Nephron (organoid): Measurements from ENCODE around the gene SCN2B.
"Not testable (repeated sequence)": the region's sequence is repeated elsewhere in the genome, so short reads cannot be mapped to it uniquely, and the experiment has no call there.

Experiments
- H3K27ac Mint-ChIP-seq, 3 experiments: 2 replicates each; pipeline ENCODE4 v1.8.0; 2020; ENCODE audit warnings: mixed read lengths in 3 of 3, mild to moderate bottlenecking in 2 of 3, moderate library complexity in 1 of 3
- H3K27me3 Mint-ChIP-seq: 2 replicates; pipeline ENCODE4 v1.8.0; 2021; ENCODE audit warnings: low read depth, mild to moderate bottlenecking, moderate library complexity, mixed read lengths
- H3K36me3 Mint-ChIP-seq: 2 replicates; pipeline ENCODE4 v1.8.0; 2020; ENCODE audit warnings: low read depth, mixed read lengths
- H3K4me1 Mint-ChIP-seq: 2 replicates; pipeline ENCODE4 v1.8.0; 2020; ENCODE audit warnings: mixed read lengths
- H3K4me3 Mint-ChIP-seq, 3 experiments: 2 replicates each; pipeline ENCODE4 v1.8.0; 2020; ENCODE audit warnings: mild to moderate bottlenecking in 3 of 3, mixed read lengths in 3 of 3, moderate library complexity in 2 of 3
- H3K9me3 Mint-ChIP-seq: 2 replicates; pipeline ENCODE4 v1.8.0; 2020; ENCODE audit warnings: mixed read lengths
- CTCF ChIP-seq, 3 experiments: fragments of 200-600 bp; sonication (generic); IDR thresholded peaks; one replicate each; pipeline ENCODE4 v1.5.0; 2021; ENCODE audit warnings: antibody characterized with exemption in 3 of 3; ENCODE audit not compliant: unreplicated experiment in 3 of 3

The SCN2B gene

DNA sequence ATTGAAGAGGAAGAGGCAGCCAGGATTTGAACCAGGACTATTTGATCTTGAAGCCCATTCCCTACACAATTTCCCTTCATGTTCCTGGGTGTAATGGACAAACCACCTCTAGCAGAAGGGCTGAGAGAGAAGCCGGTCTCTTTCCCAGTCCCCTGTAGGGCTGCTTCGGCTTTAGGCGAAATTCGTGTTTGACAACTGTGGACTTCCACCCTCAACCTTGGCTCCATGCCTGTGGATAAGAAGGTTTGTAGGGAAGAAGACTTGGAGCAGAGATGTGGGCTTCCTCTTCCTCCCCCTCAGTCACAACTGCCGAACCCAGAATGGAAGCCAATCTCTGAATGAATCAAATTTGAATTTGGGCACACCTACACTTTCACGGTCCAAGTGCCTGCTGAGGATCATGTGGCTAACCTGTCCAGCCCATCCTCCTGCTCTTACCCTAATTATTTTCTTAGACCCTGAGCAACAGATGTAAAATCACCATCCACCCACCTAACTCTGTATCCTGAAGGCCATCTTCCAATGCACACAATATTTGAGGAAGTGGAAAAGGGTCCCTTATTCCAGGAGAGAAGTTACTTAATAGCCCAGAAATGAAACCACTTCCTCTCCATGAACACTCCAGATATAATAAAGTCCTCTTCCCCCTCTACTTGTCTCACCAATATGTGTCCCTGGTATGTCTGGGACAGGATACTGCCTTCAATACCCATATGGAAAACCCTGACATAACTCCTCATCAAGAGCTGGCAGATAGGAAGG is 10.1 kb upstream of the SCN2B start:
- Mint-ChIP-seq H3K27me3 (peaks cover 38% of the 10 kb centered on the region), H3K9me3 (peaks cover 8% of the 10 kb centered on the region), H3K4me1 (no peaks in the 10 kb centered on the region), H3K4me3 (no peak overlapping the region), H3K27ac (no peak overlapping the region), H3K36me3 (no peaks in the 10 kb centered on the region)
- TF ChIP-seq CTCF (IDR thresholded peaks at IDR 0.05; ENCODE audit: unreplicated experiment in 3 of 3) = no peak

DNA sequence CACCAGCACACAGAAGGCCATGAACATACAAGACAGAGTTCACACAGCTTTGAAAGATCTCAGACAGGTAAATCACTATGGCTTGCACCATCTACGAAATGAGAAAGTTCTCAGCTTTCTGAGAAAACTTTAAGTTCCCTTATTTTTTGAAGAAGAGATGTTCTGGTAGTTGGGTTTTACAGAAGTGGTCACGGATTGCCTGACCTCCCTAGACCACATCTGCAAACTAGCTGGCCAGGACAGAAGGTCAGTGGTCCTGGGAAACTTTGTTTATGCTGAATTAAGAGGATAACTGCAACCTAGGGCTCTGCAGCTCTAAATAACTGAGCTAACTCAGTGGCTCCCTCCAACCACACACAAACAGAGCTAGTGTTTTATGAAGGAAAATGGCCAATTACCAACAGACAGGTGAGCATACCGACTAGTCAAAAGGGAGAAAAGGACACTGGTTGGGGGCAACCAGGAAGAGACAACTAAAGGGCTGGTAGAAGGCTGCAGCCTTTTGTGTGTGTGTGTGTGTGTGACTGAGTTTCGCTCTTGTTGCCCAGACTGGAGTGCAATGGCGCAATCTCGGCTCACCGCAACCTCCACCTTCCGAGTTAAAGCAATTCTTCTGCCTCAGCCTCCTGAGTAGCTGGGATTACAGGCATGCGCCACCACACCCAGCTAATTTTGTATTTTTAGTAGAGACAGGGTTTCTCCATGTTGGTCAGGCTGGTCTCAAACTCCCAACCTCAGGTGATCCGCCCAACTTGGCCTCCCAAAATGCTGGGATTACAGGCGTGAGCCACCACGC is 8.5 kb upstream of the SCN2B start:
- Mint-ChIP-seq H3K27ac (no peak overlapping the region), H3K27me3 (peaks cover 32% of the 10 kb centered on the region), H3K36me3 (no peaks in the 10 kb centered on the region), H3K4me1 (peaks cover 6% of the 10 kb centered on the region), H3K9me3 (peaks cover 2% of the 10 kb centered on the region), H3K4me3 (no peak overlapping the region)
- TF ChIP-seq CTCF (IDR thresholded peaks at IDR 0.05; ENCODE audit: unreplicated experiment in 3 of 3) = no peak

DNA sequence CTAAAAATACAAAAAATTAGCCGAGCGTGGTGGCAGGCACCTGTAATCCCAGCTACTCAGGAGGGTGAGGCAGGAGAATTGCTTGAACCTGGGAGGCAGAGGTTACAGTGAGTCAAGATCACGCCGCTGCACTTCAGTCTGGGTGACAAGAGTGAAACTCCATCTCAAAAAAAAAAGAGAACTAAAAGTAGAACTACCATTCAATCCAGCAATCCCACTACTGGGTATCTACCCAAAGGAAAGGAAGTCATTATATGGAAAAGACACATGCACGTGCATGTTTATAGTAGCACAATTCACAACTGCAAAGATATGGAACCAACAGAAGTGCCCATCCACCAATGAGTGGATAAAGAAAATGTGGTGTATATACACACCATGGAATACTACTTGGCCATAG is 7.3 kb upstream of the SCN2B start:
- H3K9me3 Mint-ChIP-seq, H3K36me3 Mint-ChIP-seq, H3K27ac Mint-ChIP-seq, H3K4me3 Mint-ChIP-seq: not testable (repeated sequence)
- peaks cover 23% of the 10 kb centered on the region for H3K27me3 Mint-ChIP-seq
- H3K4me1 Mint-ChIP-seq = peaks cover 10% of the 10 kb centered on the region

DNA sequence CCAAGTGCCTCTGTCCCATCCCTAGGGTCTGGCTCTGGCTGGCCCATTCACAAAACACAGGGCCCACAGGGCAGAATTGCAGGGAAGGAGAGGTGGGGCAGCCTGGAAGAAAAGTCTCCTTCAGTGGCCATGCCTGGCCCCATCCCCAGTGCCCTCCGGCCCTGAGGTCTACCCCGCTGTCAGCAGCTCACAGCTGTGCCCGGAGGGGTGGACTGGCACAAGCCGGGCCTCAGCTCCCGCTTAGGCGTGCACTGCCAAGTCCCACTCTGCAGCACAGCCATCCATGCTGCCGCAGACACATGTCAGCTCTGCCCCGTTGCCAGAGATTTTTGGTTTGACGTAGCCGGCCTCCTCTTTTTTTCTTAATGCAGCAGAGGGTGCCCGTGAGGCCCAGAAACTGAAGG is 3.9 kb upstream of the SCN2B start:
- Mint-ChIP-seq H3K4me1 (peaks cover 24% of the 10 kb centered on the region), H3K4me3 (peak overlapping the region; percentile 25 to 49 (median 44))

DNA sequence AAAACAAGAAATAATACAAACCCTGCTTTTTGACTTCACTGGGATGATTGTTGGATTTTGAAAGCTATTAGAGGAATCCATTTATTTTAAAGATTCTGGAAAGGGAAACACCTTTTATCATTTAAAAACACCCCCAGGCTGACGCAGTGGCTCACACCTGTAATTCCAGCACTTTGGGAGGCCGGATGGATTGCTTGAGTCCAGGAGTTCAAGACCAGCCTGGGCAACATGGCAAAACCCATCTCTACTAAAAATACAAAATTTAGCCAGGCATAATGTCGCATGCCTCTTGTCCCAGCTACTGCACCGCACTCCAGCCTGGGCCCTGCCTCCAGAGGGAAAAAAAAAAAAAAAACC is 317 bp upstream of the SCN2B start:
- H3K36me3 Mint-ChIP-seq = no peaks in the 10 kb centered on the region
- H3K4me3 Mint-ChIP-seq = peak overlapping the region; percentile 88 to 95 (median 91)
- H3K27ac Mint-ChIP-seq = peak overlapping the region; percentile 94 to 98 (median 97)
- no peak for TF ChIP-seq CTCF (IDR thresholded peaks at IDR 0.05; ENCODE audit: unreplicated experiment in 3 of 3)
- no peaks in the 10 kb centered on the region for H3K9me3 Mint-ChIP-seq
- H3K4me1 Mint-ChIP-seq = peaks cover 40% of the 10 kb centered on the region
- H3K27me3 Mint-ChIP-seq = peaks cover 26% of the 10 kb centered on the region

More for the DNA sequence above, 3.9 kb upstream of the SCN2B start:
- Mint-ChIP-seq H3K27ac (peak overlapping the region in 2 of 3 experiments; percentile 17 to 41), H3K36me3 (no peaks in the 10 kb centered on the region), H3K9me3 (no peaks in the 10 kb centered on the region), H3K27me3 (peaks cover 12% of the 10 kb centered on the region)
- TF ChIP-seq CTCF (IDR thresholded peaks at IDR 0.05; ENCODE audit: unreplicated experiment in 3 of 3) = no peak

DNA sequence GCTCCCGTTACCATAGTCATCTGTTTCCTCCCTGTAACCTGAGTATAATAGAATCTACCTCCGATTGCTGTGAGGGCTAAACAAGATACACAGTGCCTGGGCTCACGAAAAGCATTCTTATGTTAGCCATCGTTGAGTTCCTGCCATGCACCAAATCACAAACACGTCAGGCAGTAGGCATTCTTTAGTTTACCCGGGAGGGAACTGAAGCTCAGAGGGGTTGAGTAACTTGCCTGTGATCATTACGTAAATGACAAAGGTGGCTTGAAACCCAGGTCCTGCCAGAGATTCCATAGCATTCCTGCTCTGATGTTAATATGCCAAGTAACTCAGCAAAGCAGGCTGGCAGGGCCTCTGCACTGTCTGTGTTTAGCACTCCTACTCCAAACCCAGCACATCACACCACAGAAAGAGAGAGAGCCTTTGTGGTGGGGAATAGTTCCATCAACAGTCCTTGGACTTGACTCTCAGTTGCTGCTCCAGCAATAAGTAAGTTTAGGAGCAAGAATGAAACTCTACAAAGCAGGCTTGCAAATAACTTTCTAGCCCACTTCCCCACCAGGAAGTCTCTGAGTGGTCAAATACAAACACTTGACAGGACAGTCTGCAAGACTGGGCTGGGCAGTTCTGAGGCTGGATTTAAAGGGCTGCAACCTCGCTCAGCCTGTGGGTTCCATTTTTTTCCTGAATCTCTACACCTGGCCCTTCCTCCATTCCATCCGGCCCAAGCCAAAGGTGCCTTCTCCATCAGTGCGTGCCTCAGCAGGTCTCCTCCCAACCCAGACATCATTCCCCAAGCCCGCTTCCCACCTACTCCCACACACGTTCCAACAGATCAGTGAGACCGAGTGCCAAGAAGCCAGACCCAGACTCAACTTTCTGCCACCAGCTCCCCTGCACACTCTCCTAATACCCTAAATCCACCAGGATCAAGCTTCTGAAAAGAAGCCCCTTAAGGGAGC is 1.1 kb downstream of the SCN2B start:
- TF ChIP-seq CTCF (IDR thresholded peaks at IDR 0.05; ENCODE audit: unreplicated experiment in 3 of 3) = no peak
- peak overlapping the region; percentile 94 to 98 (median 97) for H3K27ac Mint-ChIP-seq

More for the DNA sequence above, 1.1 kb downstream of the SCN2B start:
- Mint-ChIP-seq H3K36me3 (no peaks in the 10 kb centered on the region), H3K4me3 (peak overlapping the region; percentile 88 to 95 (median 91)), H3K4me1 (peaks cover 42% of the 10 kb centered on the region), H3K9me3 (no peaks in the 10 kb centered on the region), H3K27me3 (peaks cover 38% of the 10 kb centered on the region)
